GM12801 (cell line): ENCODE results near the gene INSM1.

ENCODE experiments used
- TF ChIP-seq, protein P1 (sequence below): IDR thresholded peaks from one replicate; pipeline ENCODE4 v1.5.1; 2011; ENCODE audit warnings: control low read depth; ENCODE audit not compliant: insufficient read length; ENCODE audit errors: extremely low read depth

The INSM1 gene

GRCh38 chr20:20375862-20376261, 8.0 kb downstream of the INSM1 start:
- TF ChIP-seq, protein P1, sequence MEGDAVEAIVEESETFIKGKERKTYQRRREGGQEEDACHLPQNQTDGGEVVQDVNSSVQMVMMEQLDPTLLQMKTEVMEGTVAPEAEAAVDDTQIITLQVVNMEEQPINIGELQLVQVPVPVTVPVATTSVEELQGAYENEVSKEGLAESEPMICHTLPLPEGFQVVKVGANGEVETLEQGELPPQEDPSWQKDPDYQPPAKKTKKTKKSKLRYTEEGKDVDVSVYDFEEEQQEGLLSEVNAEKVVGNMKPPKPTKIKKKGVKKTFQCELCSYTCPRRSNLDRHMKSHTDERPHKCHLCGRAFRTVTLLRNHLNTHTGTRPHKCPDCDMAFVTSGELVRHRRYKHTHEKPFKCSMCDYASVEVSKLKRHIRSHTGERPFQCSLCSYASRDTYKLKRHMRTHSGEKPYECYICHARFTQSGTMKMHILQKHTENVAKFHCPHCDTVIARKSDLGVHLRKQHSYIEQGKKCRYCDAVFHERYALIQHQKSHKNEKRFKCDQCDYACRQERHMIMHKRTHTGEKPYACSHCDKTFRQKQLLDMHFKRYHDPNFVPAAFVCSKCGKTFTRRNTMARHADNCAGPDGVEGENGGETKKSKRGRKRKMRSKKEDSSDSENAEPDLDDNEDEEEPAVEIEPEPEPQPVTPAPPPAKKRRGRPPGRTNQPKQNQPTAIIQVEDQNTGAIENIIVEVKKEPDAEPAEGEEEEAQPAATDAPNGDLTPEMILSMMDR, result no peak

DNA sequence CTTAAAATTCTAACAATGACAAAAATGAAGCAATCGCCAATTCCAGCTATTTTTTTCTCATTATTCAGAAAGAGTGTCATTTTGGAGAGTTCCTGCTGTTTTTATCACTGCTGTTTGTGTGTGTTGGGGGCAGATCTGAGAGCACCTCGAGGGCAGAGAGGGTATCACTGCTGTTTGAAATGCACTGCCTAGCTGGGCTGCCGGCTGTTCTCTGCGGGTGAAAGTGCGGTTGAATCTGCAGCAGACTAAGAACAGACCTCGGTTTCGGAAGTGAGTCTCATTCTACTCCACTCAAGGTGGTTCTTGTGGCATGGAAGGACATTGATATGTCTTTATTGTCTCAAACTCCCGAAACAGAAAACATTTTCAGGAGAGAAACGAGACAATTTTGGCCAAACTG, 18.3 kb downstream of the INSM1 start:
- TF ChIP-seq, protein P1, result no peak

GRCh38 chr20:20390393-20390792, 22.5 kb downstream of the INSM1 start:
- TF ChIP-seq, protein P1, result no peak

- TF ChIP-seq, protein P1, result no peak
Observed at GRCh38 chr20:20391115-20391514, 23.2 kb downstream of the INSM1 start.

GRCh38 chr20:20391766-20392165, 23.9 kb downstream of the INSM1 start:
- TF ChIP-seq, protein P1, result no peak

- TF ChIP-seq, protein P1, result no peak
Observed at GRCh38 chr20:20393207-20394120, 25.6 kb downstream of the INSM1 start.

- TF ChIP-seq, protein P1, result no peak
Observed at GRCh38 chr20:20395087-20395486, 27.2 kb downstream of the INSM1 start.
